IPS DF 4.7 (cell line): ENCODE data around the gene MTMR12.
"Not testable (repeated sequence)": the region's sequence is repeated elsewhere in the genome, so short reads cannot be mapped to it uniquely, and the experiment has no call there.

Experiments used
- DNase-seq: peaks from one replicate; pipeline ENCODE4 v3.0.0-alpha.2; 2013; ENCODE audit warnings: low spot score; ENCODE audit errors: extremely low read depth

The MTMR12 gene

GRCh38 chr5:32325616-32326015 is 12.9 kb upstream of the MTMR12 start:
- no peak for DNase-seq

- no peak for DNase-seq
Measured at GRCh38 chr5:32325062-32325461, 12.3 kb upstream of the MTMR12 start.

GRCh38 chr5:32323741-32324140 is 11.0 kb upstream of the MTMR12 start:
- DNase-seq = no peak

GRCh38 chr5:32322882-32323281 is 10.1 kb upstream of the MTMR12 start:
- no peak for DNase-seq

- not testable (repeated sequence) for DNase-seq
Measured at GRCh38 chr5:32321787-32322186, 9.0 kb upstream of the MTMR12 start.

GRCh38 chr5:32320576-32320975 is 7.8 kb upstream of the MTMR12 start:
- DNase-seq = no peak

GRCh38 chr5:32319926-32320543 is 7.3 kb upstream of the MTMR12 start:
- DNase-seq = no peak

GRCh38 chr5:32319392-32319791 is 6.7 kb upstream of the MTMR12 start:
- DNase-seq = no peak

GRCh38 chr5:32317041-32317440 is 4.3 kb upstream of the MTMR12 start:
- DNase-seq = no peak

- DNase-seq = no peak
Measured at GRCh38 chr5:32315221-32316014, 2.7 kb upstream of the MTMR12 start.

GRCh38 chr5:32314658-32315057 is 1.9 kb upstream of the MTMR12 start:
- DNase-seq = no peak

GRCh38 chr5:32314152-32314488 is 1.4 kb upstream of the MTMR12 start:
- DNase-seq = not testable (repeated sequence)

GRCh38 chr5:32312197-32312594 is 543 bp downstream of the MTMR12 start:
- no peak for DNase-seq

GRCh38 chr5:32311404-32312196 is 1.1 kb downstream of the MTMR12 start:
- DNase-seq = no peak

- no peak for DNase-seq
Measured at GRCh38 chr5:32309761-32310160, 3.0 kb downstream of the MTMR12 start.

- DNase-seq = no peak
Measured at GRCh38 chr5:32308946-32309345, 3.8 kb downstream of the MTMR12 start.

GRCh38 chr5:32307769-32308194 is 5.0 kb downstream of the MTMR12 start:
- no peak for DNase-seq

- no peak for DNase-seq
Measured at GRCh38 chr5:32304622-32305021, 8.1 kb downstream of the MTMR12 start.

GRCh38 chr5:32303755-32304120 is 9.0 kb downstream of the MTMR12 start:
- no peak for DNase-seq

GRCh38 chr5:32302835-32303754 is 9.6 kb downstream of the MTMR12 start:
- no peak for DNase-seq

- DNase-seq = no peak
Measured at GRCh38 chr5:32301891-32302290, 10.8 kb downstream of the MTMR12 start.
